Spleen (tissue), 11 donors: ENCODE measurements around the gene BCL2. TPM values are rescaled to one million over a fixed set of nuclear protein-coding genes. Genes with fewer than 3 reads are reported as not detected.

Experiments
- DNase-seq: peaks from one replicate; pipeline ENCODE4 v3.0.0-alpha.2; 2020
- H3K27ac ChIP-seq, 8 donors: fragments of 200-600 bp; sonication (generic) in 7 of 8; 1 replicate in 4 of 8; 2 replicates in 4 of 8; pipeline versions ENCODE4 v1.5.0 to v1.8.0; 2016 to 2021; ENCODE audit warnings: inconsistent platforms in 4 of 8, mild to moderate bottlenecking in 4 of 8, moderate library complexity in 1 of 8
- H3K27me3 ChIP-seq, 7 donors: fragments of 200-600 bp; sonication (generic) in 6 of 7; replicated peaks in 1 of 7; 1 replicate in 4 of 7; 2 replicates in 3 of 7; pipeline versions ENCODE4 v1.5.0 to v1.8.0; 2016 to 2021; ENCODE audit warnings: inconsistent platforms in 3 of 7, mild to moderate bottlenecking in 1 of 7
- H3K36me3 ChIP-seq, 6 donors: fragments of 200-600 bp; sonication (generic) in 5 of 6; 1 replicate in 4 of 6; 2 replicates in 2 of 6; pipeline versions ENCODE4 v1.5.0 to v1.8.0; 2016 to 2021; ENCODE audit warnings: inconsistent platforms in 2 of 6
- H3K4me1 ChIP-seq, 6 donors: fragments of 200-600 bp; sonication (generic) in 5 of 6; 1 replicate in 3 of 6; 2 replicates in 3 of 6; pipeline versions ENCODE4 v1.5.0 to v1.8.0; 2016 to 2021; ENCODE audit warnings: inconsistent platforms in 3 of 6
- H3K4me3 ChIP-seq, 8 donors: fragments of 200-600 bp; sonication (generic) in 7 of 8; 1 replicate in 4 of 8; 2 replicates in 4 of 8; pipeline versions ENCODE4 v1.5.0 to v1.8.0; 2016 to 2021; ENCODE audit warnings: inconsistent platforms in 4 of 8, mild to moderate bottlenecking in 4 of 8, moderate library complexity in 2 of 8
- H3K9me3 ChIP-seq, 8 donors: fragments of 200-600 bp; sonication (generic) in 7 of 8; 1 replicate in 4 of 8; 2 replicates in 4 of 8; pipeline versions ENCODE4 v1.5.0 to v1.8.0; 2016 to 2021; ENCODE audit warnings: inconsistent platforms in 4 of 8
- CTCF ChIP-seq, 11 experiments: fragments of 200-600 bp in 7 of 11; fragments of 450-650 bp in 4 of 11; sonication (generic) in 4 of 11; IDR thresholded peaks in 8 of 11; conservative IDR thresholded peaks in 3 of 11; 1 replicate in 7 of 11; 2 replicates in 4 of 11; pipeline versions ENCODE4 v1.4.0 to v1.8.0; 2016 to 2021; ENCODE audit warnings: antibody characterized with exemption in 11 of 11, inconsistent platforms in 4 of 11, mild to moderate bottlenecking in 1 of 11
- POLR2A ChIP-seq, 3 donors: fragments of 450-650 bp; IDR thresholded peaks; one replicate each; pipeline ENCODE4 v1.5.1; 2017; ENCODE audit warnings: antibody characterized with exemption in 3 of 3, mild to moderate bottlenecking in 1 of 3
- POLR2AphosphoS5 ChIP-seq, 3 donors: sonication (generic); formaldehyde crosslinking; IDR thresholded peaks; one replicate each; pipeline ENCODE4 v1.5.1; 2017; ENCODE audit warnings: antibody characterized with exemption in 3 of 3
- WGBS, 5 donors: extraction: QIAGEN DNeasy Blood & Tissue Kit in 3 of 5; methylation state at CpG; one replicate each; pipeline versions ENCODE4 v1.1.5 to v1.1.7; 2013 to 2018; 5-methylcytosine and 5-hydroxymethylcytosine counted together
- intact Hi-C: fragments of 100-400 bp; cut with DNase I; formaldehyde crosslinking; loops from one replicate; pipeline ENCODE4 v1.15.0; 2023; ENCODE audit warnings: low total_unique reads
- polyA plus RNA-seq, 3 donors: library from polyadenylated mRNA; stranded (reverse); fragments of 200-250 nt; gene quantifications; one replicate each; pipeline ENCODE4 v1.2.1, GENCODE V29; 2013
- total RNA-seq, 7 donors: library from RNA; depleted of rRNA in 3 of 7; stranded (reverse); fragments of >200 nt in 3 of 7; fragmentation: NEBNext Ultra II Directional in 4 of 7; extraction: Animal tissue kit (Norgen Biotek cat#: 25700) in 4 of 7; gene quantifications; one replicate each; pipeline versions ENCODE4 v1.1.0 to v1.2.1, GENCODE V29; 2016 to 2021
- donor health status: healthy with polysubstance abuse.
- donor health status: DM: no; HTN: no; CAD: no; lungs with moderate emphysema.
- donor health status: DM: no; HTN: no; CAD: no.
- donor health status: Bipolar disorder and iron deficiency.
- donor health status: healthy.
- donor health status: DM: no; HTN: no; CAD: no.
- donor health status: DM: yes; HTN: yes; CAD: no.

BCL2 gene
- total and polyA plus RNA-seq, 10 donors, result 9.6 to 112 (median 69.1) TPM

- no peak for TF ChIP-seq POLR2AphosphoS5 (IDR thresholded peaks at IDR 0.05)
- TF ChIP-seq POLR2A (IDR thresholded peaks at IDR 0.05), result no peak
- TF ChIP-seq CTCF (IDR thresholded peaks at IDR 0.05 in 8 of 11, conservative IDR thresholded peaks at IDR 0.05 in 3 of 11), result no peak
- H3K36me3 ChIP-seq, result peaks cover 0 to 16% (median 7%) of the 10 kb centered on the region in 6 donors
- H3K27ac ChIP-seq, result peak overlapping the region; percentile 2 to 75 (median 29)
- DNase-seq, result no peak
- intact Hi-C loops, result loop anchor here (5.0 kb wide), 1 partner anchor 190 kb away; no protein-coding TSS in a partner anchor
- H3K9me3 ChIP-seq, result no peaks in the 10 kb centered on the region
- no peaks in the 10 kb centered on the region for H3K27me3 ChIP-seq
- peaks cover 2 to 63% (median 29%) of the 10 kb centered on the region in 6 donors for H3K4me1 ChIP-seq
- WGBS, 5 donors, result 73 to 84% (median 78%) methylated on average over 13 of the region's 13 CpGs
- H3K4me3 ChIP-seq, result no peak overlapping the region
These were observed 187.4 kb downstream of the BCL2 start for GRCh38 chr18:63131959-63132818.

DNA sequence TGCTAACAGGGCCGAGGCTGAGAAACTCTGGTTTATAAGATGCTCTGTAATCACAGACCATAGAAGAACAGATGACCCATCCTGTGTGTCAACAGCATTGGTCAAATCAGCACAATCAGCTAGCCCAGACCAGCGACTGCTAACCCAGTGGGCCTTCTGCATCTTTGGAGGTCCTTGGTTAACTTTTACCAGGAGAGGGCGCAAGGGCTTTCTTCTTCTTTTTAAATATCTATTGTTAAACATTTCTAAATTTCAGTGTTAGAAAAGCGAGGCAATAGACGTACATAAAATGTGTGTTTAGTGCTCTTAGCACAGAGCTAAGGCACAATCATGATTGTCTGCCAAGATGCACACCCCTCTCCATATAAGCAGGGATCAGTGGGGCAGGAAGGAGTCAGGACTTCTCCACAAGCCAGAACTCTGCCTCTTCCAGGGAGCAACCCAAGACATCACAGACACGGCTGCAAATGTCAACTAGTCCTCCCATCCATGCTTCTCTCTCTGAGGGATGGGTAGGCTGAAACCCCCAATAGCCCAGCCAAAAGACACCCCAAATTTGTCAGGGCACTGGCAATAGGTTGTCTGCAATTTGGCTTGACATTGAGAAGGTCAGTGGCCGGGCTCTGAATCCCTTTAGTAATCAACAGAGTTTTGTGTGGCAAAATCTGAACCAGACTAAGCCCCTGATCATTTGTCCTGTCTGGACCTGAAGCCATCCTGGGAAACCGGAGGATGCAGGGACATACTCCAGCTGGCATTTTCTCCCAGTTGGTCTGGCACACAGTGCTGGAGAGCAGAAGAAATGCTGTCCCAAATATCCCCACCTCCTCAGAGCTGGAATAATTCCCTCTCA, 188.2 kb downstream of the BCL2 start:
- intact Hi-C loops, result loop anchor here (5.0 kb wide), 1 partner anchor 191 kb away; no protein-coding TSS in a partner anchor
- peaks cover 0 to 63% (median 25%) of the 10 kb centered on the region in 6 donors for H3K4me1 ChIP-seq
- H3K9me3 ChIP-seq, result no peaks in the 10 kb centered on the region
- H3K36me3 ChIP-seq, result peaks cover 0 to 24% (median 8%) of the 10 kb centered on the region in 6 donors
- no peak overlapping the region for H3K4me3 ChIP-seq
- peak overlapping the region; percentile 2 to 75 (median 28) for H3K27ac ChIP-seq
- 50 to 55% (median 52%) methylated on average over 6 to 8 of the region's 8 CpGs for WGBS, 5 donors
- no peaks in the 10 kb centered on the region for H3K27me3 ChIP-seq
- no peak for DNase-seq
- TF ChIP-seq CTCF (IDR thresholded peaks at IDR 0.05 in 8 of 11, conservative IDR thresholded peaks at IDR 0.05 in 3 of 11), result peak; percentile 31 to 83 (median 68)
- TF ChIP-seq POLR2A (IDR thresholded peaks at IDR 0.05), result no peak

DNA sequence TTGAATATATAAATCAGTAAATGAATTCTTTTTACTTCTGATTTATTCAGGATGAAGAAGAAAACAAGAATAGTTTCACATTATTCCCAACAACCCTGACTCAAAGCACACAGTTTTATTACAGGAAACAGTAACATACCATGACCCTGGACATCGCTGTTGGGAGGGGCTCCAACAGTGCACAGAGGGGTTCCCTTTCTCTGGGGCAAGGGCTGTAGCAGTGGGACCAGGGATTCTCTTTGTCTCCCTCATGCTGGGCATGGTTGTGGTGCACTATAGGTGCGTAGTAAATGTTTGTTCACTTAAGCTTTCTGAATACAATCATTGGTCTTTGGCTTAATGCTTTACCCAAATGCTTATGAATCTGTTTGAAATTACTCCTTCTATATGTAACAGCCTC, 189.4 kb downstream of the BCL2 start:
- Histone ChIP-seq H3K27ac (peak overlapping the region in 7 of 8 donors; percentile 30 to 70 (median 52)), H3K36me3 (peaks cover 0 to 34% (median 8%) of the 10 kb centered on the region in 6 donors), H3K4me1 (peaks cover 0 to 62% (median 30%) of the 10 kb centered on the region in 6 donors), H3K4me3 (no peak overlapping the region), H3K9me3 (no peaks in the 10 kb centered on the region), H3K27me3 (no peaks in the 10 kb centered on the region)
- intact Hi-C loops, result loop anchor here (5.0 kb wide), 1 partner anchor 192 kb away; no protein-coding TSS in a partner anchor
- TF ChIP-seq POLR2A (IDR thresholded peaks at IDR 0.05) (no peak), POLR2AphosphoS5 (IDR thresholded peaks at IDR 0.05) (no peak), CTCF (IDR thresholded peaks at IDR 0.05 in 8 of 11, conservative IDR thresholded peaks at IDR 0.05 in 3 of 11) (no peak)
- WGBS, 5 donors, result 57 to 71% (median 62%) methylated on average over 2 of the region's 2 CpGs
- DNase-seq, result no peak
